ENCODE data around the gene TPPP3. TPM values are rescaled to one million over a fixed set of nuclear protein-coding genes. Genes with fewer than 3 reads are reported as not detected.

Gene TPPP3
- total RNA-seq, 1 experiment from 2014 or later = not detected

DNA sequence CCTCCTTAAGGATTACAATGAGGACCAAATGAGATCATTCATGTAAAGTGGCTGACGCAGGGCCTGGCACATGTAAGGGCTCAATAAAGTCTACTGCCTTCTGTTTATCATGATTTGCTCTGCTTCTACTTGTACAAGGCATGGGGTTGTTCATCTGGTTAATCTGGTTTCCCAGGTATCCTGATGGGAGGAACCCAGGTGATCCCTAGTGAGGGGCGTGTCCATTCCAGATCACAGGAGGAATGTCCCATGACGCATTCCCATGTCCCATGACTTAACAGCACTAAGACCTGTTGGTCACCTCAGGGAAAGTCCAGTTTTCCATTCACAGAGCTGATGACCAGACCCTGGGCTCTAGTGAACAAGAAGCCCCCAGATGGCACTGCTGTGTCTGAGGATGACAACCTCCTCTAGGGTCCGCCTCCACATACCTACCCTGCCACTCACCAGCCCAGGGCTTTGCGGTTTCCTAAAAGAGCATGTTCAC, 11.5 kb upstream of the TPPP3 start:
- DNase-seq (ENCODE audit: low spot score) = no peak

DNA sequence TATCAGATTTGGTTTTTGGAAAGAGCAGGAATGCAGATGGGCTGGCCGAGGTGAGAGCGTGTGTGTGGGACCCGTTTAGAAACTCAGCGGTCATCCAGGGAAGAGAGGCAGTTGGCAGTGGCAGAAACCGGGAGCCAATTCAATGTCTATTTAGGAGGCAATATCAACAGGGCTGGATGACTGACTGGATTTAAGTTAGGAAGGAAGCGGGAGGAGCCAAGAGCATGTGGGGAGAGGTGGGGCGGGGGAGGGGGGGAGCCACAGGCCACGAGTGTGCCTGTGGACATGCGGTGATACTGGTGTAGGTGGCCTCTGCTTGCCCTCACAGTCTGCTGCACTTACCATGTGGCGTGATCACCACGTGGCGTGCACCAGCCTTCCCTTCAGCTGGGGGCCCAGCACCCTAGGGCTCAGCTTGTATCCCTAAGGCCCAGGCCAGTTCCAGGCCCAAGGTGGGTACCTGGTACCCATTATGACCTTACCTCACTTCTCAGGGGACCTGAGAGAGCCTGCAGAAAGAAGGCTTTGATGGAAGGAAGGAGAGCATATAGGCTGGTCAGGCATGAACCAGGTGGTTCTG, 10.8 kb upstream of the TPPP3 start:
- no peak for DNase-seq (ENCODE audit: low spot score)

DNA sequence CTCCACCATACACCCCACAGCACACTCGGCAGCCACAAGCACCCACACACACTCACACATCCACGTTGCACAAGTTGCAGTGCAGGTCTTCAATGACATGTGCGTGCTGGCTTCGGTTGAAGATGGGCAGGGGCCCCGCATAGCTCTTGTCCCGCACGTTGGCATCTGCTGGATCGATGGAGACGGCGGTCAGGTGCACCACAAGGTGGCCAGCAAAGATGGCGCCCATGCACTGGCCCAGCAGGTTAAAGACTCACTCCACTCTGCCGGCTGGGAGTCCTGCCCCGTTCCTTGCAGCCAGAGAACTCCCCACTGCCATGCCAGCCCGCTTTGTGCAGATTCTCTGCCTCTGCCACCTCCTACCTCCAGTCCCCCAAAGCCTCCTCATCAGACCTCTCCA, 7.6 kb upstream of the TPPP3 start:
- DNase-seq (ENCODE audit: low spot score) = no peak

GRCh38 chr16:67399749-67400704, 6.7 kb upstream of the TPPP3 start:
- DNase-seq (ENCODE audit: low spot score) = no peak

- no peak for DNase-seq (ENCODE audit: low spot score)
Observed at GRCh38 chr16:67399218-67399733, 6.0 kb upstream of the TPPP3 start.

- DNase-seq (ENCODE audit: low spot score) = no peak
Observed at GRCh38 chr16:67398546-67399217, 5.4 kb upstream of the TPPP3 start.

DNA sequence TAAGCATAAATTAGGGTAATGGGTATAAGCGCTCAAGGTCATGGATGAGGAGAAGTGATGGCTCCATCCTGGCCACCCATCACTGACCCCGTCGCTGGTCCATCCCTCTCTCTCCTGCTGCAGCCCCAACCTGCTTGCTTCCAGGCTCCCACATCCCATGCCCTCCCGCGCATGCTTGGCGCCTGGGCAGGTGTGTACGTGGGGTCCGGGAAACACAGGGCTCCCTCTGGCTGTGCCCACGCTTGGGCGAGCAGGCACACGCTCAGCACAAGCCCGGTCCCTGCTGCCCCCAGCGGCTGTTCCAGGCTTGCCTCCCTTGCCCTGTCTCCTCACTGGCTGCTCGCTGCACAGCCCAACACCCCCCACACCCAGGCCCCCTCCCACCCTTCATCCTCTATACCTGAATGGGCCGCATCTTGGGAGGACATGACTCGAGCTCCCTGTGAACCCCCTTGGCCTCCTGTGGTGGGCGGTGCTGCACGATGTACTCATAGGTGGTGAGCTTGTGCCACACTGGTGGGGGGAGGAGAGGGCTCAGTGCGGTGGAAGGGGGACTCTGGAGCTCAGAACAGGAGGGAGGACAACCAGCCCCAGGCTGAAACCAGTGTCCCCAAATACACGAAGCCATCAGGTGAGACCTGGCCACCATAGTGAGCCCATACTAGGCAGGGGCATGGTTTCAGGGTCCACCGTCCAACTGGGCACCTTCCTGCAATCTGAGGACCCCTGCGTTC, 4.7 kb upstream of the TPPP3 start:
- no peak for DNase-seq (ENCODE audit: low spot score)

- DNase-seq (ENCODE audit: low spot score) = no peak
Observed at GRCh38 chr16:67397036-67397801, 3.9 kb upstream of the TPPP3 start.

DNA sequence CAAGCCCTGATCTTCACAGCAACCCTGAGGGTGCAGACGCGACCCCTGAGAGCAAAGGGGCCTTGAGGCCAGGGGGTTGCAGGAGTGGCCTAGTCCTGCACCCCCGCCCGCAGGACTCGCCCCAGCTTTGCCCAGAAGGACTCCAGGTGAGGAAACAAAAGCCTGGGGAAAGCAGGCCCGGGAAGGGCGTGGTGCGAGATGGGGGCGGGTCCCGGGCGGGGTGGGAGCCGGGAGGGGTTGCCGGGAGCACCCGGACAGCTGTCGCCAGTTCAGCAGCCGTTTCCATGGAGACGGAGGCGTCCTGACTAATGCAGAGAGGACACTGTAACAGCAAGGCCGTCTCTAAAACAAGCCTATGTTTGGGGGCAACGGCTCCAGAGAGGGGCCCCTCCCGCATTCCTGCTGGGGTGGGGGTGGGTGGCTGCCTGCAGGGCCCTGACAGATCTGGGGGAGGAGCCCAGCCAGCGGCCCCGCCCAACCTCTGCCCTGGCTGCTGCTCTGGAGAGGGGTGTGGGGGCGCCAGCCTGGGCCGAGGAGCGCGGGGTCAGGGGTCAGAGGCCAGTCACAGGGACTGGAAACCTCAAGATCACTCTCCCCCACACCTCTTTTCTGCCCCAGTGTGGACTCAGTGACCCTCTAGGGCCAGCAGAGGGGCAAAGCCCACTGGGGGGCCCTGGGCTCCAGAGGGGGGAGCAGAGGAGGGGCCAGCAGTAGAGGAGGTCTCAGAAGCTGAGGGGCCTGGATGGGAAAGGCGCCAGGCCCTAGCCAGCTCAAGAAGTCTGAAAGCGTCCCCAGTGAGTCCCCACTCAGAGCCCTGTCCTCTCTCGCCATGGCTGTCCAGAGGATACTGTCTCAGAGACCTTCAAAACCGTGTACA, 3.1 kb upstream of the TPPP3 start:
- peak; percentile 74 for DNase-seq (ENCODE audit: low spot score)

DNA sequence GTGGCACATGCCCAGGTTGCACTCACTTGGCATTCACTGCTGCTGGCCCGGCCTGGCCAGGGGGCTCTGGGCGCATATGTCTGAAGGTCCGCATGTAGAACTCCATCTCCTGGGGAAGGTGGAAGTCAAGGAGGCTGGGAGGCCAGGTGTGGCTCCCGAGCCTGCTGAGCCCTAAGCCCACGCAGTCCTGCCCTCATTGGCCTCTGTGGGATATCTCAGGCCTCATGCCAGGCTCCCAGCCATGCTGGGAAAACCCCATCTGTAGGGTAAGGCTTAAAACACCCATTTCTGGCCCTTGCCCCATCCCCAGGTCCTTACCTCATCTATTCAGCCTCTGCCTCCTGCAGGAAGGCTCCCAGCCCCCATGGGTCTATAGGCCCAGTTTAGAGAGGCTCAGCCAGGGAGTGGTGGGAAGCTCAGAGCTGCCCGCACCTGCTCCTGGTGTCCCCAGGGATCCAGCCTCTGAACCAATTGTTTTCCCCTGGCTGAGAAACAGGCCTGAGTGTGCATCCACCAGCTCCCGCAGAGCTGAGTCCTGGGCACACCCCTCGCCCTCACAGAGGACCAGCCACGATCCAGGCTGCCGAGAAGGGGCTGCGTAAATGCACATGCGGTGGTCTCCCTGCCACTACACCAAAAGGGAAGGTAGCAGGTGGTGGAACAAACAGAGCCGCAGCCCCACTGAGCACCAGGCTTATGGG, 2.3 kb upstream of the TPPP3 start:
- no peak for DNase-seq (ENCODE audit: low spot score)

- no peak for DNase-seq (ENCODE audit: low spot score)
Observed at GRCh38 chr16:67395105-67395457, 1.8 kb upstream of the TPPP3 start.

DNA sequence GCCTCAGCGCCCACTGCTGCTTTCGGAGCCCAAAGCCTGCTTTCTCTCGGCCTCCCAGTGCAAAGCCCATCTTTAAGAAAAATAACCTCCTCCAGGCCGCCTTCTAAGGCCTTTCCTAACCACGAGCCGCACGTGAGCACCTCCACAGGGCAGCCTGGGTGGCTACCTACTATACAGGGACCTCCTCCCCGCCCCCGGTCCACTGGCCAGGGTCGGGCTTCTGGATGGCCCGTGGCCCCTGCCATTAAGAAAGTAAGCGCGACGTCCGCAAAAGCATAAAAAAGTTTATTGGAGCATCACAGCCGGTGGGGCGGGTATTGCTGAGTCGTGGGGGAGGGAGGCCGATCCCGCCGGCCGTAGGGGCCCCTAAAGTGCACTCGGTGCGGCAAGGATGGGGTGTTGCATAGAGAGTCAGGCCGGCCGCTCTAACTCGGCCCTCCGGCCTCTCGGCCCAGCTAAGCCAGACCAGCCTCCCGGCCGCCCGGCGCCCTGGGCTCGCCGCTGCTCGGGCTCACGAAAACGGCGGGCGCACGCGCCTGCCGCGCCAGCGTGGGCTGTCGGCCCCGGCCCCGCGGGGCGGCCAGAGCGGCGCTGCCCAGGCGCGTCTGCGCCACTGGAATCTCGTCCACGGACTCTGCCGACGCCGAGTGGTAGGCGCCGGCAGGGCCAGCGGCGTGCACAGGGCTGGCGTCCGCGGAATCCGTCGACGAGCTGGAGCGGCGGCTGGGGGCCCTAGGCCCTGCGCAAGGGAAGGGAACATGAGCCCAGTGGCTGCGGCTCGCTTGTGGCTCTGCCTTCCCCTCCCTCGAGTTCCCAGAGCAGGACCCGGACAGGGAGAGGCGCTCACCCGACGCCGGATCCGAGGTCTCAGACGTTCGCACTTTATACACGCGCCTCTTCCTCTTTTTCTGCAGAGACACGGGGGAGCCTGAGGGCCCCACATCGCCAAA, 1.1 kb upstream of the TPPP3 start:
- no peak for DNase-seq (ENCODE audit: low spot score)

DNA sequence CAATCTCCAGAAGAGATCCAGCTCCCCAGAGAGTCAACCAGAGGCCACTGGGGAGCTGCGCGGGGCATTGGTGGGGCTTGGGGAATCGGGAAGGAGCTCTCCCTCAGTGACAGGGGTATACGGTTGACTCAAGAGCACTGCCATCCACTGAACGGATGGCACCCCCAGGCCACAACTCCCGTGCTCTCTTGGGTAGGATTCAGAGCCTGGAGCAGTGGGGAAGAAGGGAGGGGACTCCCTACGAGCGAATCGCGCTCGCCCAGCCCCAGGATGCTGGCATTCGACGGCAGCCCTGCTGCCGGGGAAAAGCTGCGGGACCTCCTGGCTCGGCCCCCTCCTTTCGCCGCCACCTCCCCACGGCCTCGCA, 473 bp upstream of the TPPP3 start:
- DNase-seq (ENCODE audit: low spot score) = no peak

DNA sequence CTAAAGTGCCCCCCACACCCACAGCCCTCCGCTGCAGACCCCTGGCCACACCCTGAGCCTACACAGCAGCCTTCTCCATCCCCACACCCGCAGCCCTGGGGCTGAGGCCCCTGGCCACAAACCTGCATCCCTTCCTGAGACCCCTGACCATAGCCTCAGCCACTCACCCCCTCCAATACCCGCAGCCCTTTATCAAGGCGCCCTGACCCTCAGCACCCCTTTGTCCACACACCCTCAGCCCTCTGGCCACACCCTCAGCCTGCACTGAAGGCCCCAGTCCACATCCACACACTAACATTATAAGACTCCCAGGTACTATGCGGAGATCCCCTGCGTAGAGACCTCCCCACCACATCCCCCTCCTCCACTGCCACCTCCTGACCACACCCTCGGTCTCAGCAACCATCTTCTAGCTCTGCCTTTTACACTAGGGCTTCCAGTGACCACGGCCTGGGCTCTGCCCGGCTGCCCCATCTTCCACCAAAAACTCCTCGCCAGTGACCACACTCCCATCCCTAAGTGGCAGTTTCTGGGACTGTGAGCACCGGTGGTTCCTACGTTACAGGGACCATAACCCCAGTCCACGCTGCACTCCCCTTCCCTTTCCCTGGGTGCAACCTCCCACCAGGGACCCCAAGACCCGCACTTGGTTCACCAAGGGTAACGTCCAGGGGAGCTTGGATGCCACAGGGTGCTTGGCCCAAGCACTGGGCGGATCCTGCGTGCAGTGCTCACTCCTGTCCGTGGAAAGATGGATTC, 818 bp downstream of the TPPP3 start:
- DNase-seq (ENCODE audit: low spot score) = no peak

- no peak for DNase-seq (ENCODE audit: low spot score)
Observed at GRCh38 chr16:67391424-67392300, 1.6 kb downstream of the TPPP3 start.

DNA sequence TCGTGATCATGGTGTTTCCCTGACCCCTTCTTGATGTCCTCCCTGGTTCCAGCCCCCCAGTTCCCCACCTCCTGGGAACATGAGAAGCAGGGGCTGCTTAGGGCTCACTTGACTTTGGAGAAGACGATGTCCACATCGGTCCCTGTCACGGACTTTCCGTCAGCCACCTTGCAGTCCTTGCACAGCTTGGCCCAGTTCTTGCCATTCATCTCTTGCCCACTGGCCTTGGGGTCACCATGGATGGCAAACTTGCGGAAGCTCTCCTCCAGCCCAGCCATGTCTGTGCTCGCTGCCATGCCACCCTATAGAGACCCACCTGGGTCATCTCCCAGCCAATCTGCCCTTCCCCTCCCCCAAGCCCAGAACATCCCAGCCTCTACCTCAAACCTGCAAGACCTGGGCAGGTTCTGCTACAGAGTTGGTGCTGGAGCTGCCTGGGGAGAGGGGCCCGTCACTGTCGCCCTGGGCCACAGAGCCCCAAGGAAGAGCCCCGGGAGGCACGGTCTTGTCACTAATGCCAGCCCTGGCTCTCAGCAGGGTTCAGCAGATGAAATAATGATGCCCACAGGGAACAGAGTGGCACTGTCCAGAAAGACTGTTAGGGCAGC, 2.4 kb downstream of the TPPP3 start:
- no peak for DNase-seq (ENCODE audit: low spot score)
